Lung (tissue), 12 donors: ENCODE measurements around the gene HDAC4. TPM values are rescaled to one million over a fixed set of nuclear protein-coding genes. Genes with fewer than 3 reads are reported as not detected.

ENCODE experiments used
- ATAC-seq: fragments of 200-7000 bp; cut with Tn5 transposase; one replicate; pipeline ENCODE4 v1.9.1; 2020; ENCODE audit warnings: moderate number of reproducible peaks; ENCODE audit not compliant: insufficient read depth, low FRiP score
- DNase-seq, 3 donors: peaks; one replicate each; pipeline ENCODE4 v3.0.0-alpha.2; 2013 to 2017
- H3K27ac ChIP-seq, 2 donors: one replicate each; pipeline ENCODE4 v1.5.1; 2013; ENCODE audit warnings: mild to moderate bottlenecking in 2 of 2, moderate library complexity in 2 of 2, control low read depth in 1 of 2, inconsistent platforms in 1 of 2, low read depth in 1 of 2, low read length in 1 of 2
- H3K27me3 ChIP-seq, 3 donors: one replicate each; pipeline ENCODE4 v1.5.1; 2013; ENCODE audit warnings: low read length in 2 of 3; ENCODE audit not compliant: control insufficient read depth in 3 of 3, insufficient read depth in 3 of 3
- H3K36me3 ChIP-seq, 4 donors: one replicate each; pipeline ENCODE4 v1.5.1; 2013; ENCODE audit warnings: low read length in 4 of 4, mild to moderate bottlenecking in 1 of 4, moderate library complexity in 1 of 4; ENCODE audit not compliant: control insufficient read depth in 4 of 4, insufficient read depth in 4 of 4
- H3K4me1 ChIP-seq, 5 donors: one replicate each; pipeline ENCODE4 v1.5.1; 2013; ENCODE audit warnings: low read length in 5 of 5, mild to moderate bottlenecking in 2 of 5, moderate library complexity in 1 of 5; ENCODE audit not compliant: control insufficient read depth in 5 of 5, insufficient read depth in 5 of 5
- H3K4me3 ChIP-seq: one replicate; pipeline ENCODE4 v1.5.1; 2013; ENCODE audit warnings: mild to moderate bottlenecking, control low read depth, moderate library complexity
- H3K9ac ChIP-seq, 2 donors: one replicate each; pipeline ENCODE4 v1.5.1; 2013; ENCODE audit warnings: low read length in 2 of 2, control low read depth in 1 of 2; ENCODE audit not compliant: insufficient read depth in 1 of 2
- H3K9me3 ChIP-seq, 4 donors: one replicate each; pipeline ENCODE4 v1.5.1; 2013; ENCODE audit warnings: low read length in 3 of 4, mild to moderate bottlenecking in 1 of 4, moderate library complexity in 1 of 4; ENCODE audit not compliant: control insufficient read depth in 4 of 4, insufficient read depth in 3 of 4
- WGBS, 2 donors: extraction: QIAGEN DNeasy Blood & Tissue Kit; methylation state at CpG; one replicate each; pipeline ENCODE4 v1.1.7; 2013; 5-methylcytosine and 5-hydroxymethylcytosine counted together
- polyA plus RNA-seq, 2 donors: library from polyadenylated mRNA; stranded (reverse); fragments of 200-250 nt; gene quantifications; one replicate each; pipeline ENCODE4 v1.2.1, GENCODE V29; 2013
- total RNA-seq, 2 donors: library from RNA; depleted of rRNA in 1 of 2; stranded (reverse); fragments of >200 nt in 1 of 2; gene quantifications; one replicate each; pipeline ENCODE4 v1.2.1, GENCODE V29; 2014 to 2021
- TF ChIP-seq, protein P1 (sequence below): IDR thresholded peaks from 2 replicates; pipeline ENCODE4 v1.5.1; 2012; ENCODE audit warnings: mild to moderate bottlenecking; ENCODE audit errors: control extremely low read depth, extremely low read depth
- donor health status: control.
- donor health status: control.
- donor health status: Bipolar disorder and iron deficiency.
- donor health status: healthy.
- donor health status: DM: yes; HTN: yes; CAD: no.

HDAC4 gene
- total and polyA plus RNA-seq, 4 donors, result 6.9 to 47.7 (median 20.7) TPM

DNA sequence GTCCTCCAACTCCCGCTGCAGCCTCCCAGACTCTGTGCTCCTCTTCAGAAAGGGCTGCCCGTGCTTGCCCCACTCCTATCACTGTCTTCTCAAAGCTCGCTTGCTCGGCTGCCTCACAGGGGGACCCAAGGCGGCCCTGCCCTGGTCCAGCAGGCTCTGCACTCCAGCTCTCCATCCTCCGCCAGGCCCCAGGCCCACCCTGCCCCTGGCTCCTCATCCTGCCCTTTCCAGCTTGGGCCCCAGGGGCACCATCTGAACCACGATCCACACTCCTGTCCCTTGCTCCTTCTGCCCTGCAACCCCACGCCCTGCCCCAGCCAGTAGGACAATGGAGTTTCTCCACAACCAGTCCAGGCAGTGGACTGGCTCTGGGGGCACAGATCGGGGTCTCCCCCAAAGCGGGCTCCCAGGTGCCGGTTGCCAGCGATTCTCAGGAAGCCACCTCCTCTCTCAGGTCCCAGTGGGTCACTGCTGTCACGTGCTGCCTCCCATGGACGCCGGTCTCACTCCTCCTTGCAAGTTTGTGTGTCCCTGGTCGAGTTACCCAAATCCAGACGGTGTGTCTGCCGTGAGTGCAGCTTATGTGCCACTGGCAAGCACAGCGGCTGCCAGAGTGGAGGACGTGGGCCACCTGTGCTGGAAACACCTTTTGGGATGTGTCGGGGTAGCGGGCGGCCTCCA, 238.5 kb downstream of the HDAC4 start:
- WGBS, 2 donors, result 97 to 98% methylated on average over 23 of the region's 23 CpGs
- H3K4me3 ChIP-seq, result no peak overlapping the region
- peaks cover 2 to 23% (median 6%) of the 10 kb centered on the region in 4 donors for H3K36me3 ChIP-seq
- ATAC-seq (no peak), DNase-seq (no peak)
- no peaks in the 10 kb centered on the region for H3K27me3 ChIP-seq
- no peaks in the 10 kb centered on the region for H3K9me3 ChIP-seq
- no peak overlapping the region for H3K9ac ChIP-seq
- no peaks in the 10 kb centered on the region for H3K4me1 ChIP-seq
- TF ChIP-seq, protein P1, sequence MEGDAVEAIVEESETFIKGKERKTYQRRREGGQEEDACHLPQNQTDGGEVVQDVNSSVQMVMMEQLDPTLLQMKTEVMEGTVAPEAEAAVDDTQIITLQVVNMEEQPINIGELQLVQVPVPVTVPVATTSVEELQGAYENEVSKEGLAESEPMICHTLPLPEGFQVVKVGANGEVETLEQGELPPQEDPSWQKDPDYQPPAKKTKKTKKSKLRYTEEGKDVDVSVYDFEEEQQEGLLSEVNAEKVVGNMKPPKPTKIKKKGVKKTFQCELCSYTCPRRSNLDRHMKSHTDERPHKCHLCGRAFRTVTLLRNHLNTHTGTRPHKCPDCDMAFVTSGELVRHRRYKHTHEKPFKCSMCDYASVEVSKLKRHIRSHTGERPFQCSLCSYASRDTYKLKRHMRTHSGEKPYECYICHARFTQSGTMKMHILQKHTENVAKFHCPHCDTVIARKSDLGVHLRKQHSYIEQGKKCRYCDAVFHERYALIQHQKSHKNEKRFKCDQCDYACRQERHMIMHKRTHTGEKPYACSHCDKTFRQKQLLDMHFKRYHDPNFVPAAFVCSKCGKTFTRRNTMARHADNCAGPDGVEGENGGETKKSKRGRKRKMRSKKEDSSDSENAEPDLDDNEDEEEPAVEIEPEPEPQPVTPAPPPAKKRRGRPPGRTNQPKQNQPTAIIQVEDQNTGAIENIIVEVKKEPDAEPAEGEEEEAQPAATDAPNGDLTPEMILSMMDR, result no peak
- no peak overlapping the region for H3K27ac ChIP-seq

DNA sequence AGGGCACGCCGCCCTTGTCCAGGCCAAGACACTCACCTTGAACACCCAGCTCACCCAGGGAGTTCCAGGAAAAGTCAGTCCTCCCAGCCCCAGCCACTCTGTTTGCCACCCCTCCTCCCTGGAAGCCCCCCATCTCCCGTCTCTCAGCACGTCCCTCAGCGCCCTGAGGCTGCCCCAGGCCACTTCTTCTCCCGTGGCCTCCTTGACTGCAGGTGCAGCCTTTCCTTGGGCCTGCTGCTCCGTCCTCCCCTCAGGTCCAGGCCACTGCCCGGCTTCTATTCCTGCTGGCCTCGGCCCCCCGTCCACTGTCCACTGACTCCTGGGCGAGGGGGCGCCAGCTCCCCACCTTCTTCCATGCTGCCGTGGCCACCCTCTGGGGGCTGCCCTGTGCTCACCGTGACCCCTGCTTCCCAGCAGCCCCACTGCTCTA, 239.1 kb downstream of the HDAC4 start:
- TF ChIP-seq, protein P1, result no peak
- Histone ChIP-seq H3K9me3 (no peaks in the 10 kb centered on the region), H3K9ac (no peak overlapping the region), H3K36me3 (peaks cover 2 to 24% (median 6%) of the 10 kb centered on the region in 4 donors), H3K4me3 (no peak overlapping the region), H3K27me3 (no peaks in the 10 kb centered on the region), H3K4me1 (no peaks in the 10 kb centered on the region), H3K27ac (no peak overlapping the region)
- WGBS, 2 donors, result 90 to 93% methylated on average over 14 of the region's 14 CpGs
- DNase-seq (no peak), ATAC-seq (no peak)

DNA sequence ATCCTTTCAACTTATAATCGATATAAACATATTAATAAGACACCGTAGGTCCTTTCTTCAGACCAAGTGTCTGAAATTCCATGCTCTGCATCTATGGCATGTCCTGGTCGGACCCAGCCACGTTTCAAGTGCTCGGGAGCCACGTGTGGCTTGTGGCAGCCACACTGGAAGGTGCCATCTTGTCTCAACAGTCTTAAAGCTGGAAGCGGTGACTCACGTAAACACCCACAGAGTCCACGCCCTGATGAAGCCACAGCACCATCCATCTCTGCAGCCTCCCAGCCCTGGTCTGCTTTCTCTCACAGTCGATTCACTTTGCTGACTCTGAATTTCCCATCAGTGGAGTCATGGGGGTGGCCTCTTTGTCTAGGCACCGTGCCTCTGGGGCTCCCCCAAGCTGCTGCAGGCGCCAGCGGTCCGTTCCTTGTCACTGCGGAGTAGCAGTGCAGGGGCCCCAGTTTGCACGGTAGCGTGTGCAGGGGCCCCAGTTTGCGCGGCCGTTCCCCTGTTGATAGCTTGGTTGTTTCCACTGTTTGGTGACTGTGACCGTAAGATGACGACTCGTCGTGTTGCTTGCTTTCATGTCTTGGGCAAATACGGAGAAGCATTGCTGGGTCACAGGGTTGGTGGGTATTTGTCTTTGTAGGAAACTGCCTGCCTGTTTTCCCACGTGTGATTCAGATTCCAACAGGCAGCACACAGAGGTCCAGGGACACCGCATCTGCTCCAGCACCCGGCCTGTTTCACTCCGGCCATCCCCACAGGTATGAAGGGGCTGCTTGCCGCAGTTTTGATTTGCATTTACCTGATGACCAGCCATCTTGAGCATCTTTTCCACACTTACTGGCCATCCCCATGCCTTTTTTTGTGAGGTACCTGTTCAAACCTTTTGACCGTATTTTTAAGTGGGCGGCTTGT, 240.3 kb downstream of the HDAC4 start:
- H3K27me3 ChIP-seq, result no peaks in the 10 kb centered on the region
- no peak overlapping the region for H3K4me3 ChIP-seq
- H3K4me1 ChIP-seq, result no peaks in the 10 kb centered on the region
- DNase-seq (no peak), ATAC-seq (no peak)
- H3K27ac ChIP-seq, result no peak overlapping the region
- peaks cover 6 to 34% (median 9%) of the 10 kb centered on the region in 4 donors for H3K36me3 ChIP-seq
- no peaks in the 10 kb centered on the region for H3K9me3 ChIP-seq
- TF ChIP-seq, protein P1, result no peak
- no peak overlapping the region for H3K9ac ChIP-seq
- 97% methylated on average over 32 of the region's 32 CpGs for WGBS, 2 donors
